ENCODE measurements around the gene CEMIP. TPM values are rescaled to one million over a fixed set of nuclear protein-coding genes. Genes with fewer than 3 reads are reported as not detected.

Gene CEMIP
- total and polyA plus RNA-seq, 2 experiments from 2014 or later = 0.27 to 2.1 TPM

DNA sequence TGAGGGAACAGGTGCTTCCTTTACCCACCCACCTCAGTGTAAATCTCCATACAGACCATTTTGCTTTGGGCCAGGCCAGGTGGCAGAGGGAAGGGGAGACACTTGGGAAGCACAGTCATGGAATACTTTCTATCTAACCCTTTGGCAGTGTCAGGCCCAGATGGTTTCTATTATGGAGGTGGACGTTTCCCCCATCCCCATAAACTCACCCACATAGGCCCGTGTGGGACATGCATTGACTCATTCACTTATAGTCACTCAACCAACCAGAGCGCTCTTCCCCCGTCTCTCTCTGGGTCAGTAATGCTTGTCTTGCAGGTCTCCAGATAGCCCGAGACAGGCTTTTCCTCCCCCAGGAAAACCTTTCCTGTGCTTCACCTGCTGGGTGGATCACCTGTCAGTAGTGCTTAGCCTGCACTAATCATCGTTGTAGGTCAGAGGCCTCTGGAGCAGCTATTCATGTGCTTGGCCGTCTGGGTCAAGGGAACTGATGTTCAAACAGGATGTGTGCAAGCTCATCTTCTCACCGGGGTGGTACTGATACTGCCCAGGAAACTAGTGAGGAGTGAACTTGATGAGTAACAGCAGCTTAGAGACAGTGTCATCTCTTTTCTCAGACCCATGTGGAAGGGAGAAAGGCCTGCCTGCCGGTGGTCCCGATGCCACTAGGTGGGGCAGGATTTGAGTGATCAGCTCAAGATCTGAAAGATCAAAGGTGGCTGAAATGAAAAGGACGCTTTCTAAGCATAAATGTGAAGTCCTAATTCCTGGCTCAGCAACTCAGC is 67.1 kb downstream of the CEMIP start:
- DNase-seq (ENCODE audit: low spot score) (peak; percentile 16), ATAC-seq (no peak)
- Histone ChIP-seq H3K9me2 (ENCODE audit: insufficient read depth) (0 out of 2 replicates have a peak, but pooled peaks cover 13% of the 10 kb centered on the region), H3K79me2 (replicated peaks; ENCODE audit: insufficient read depth) (no peaks in the 10 kb centered on the region), H3F3A (replicated peaks; ENCODE audit: low read depth) (no peaks in the 10 kb centered on the region), H3K4me3 (no peak overlapping the region), H3K27ac (ENCODE audit: low read depth) (no peak overlapping the region), H3K4me1 (ENCODE audit: insufficient read depth) (no peaks in the 10 kb centered on the region), H3K27me3 (ENCODE audit: insufficient read depth) (no peaks in the 10 kb centered on the region), H4K20me1 (replicated peaks; ENCODE audit: insufficient read depth) (no peaks in the 10 kb centered on the region), H2AFZ (no peak overlapping the region), H3K36me3 (ENCODE audit: insufficient read depth) (no peaks in the 10 kb centered on the region), H3K4me2 (no peak overlapping the region)
- H3K4me1 Mint-ChIP-seq = no peaks in the 10 kb centered on the region
- no peaks in the 10 kb centered on the region; the same call in 2 of the 3 replicates for H3K9me3 Mint-ChIP-seq
- TF ChIP-seq, protein P1, sequence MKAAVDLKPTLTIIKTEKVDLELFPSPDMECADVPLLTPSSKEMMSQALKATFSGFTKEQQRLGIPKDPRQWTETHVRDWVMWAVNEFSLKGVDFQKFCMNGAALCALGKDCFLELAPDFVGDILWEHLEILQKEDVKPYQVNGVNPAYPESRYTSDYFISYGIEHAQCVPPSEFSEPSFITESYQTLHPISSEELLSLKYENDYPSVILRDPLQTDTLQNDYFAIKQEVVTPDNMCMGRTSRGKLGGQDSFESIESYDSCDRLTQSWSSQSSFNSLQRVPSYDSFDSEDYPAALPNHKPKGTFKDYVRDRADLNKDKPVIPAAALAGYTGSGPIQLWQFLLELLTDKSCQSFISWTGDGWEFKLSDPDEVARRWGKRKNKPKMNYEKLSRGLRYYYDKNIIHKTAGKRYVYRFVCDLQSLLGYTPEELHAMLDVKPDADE (IDR thresholded peaks at IDR 0.05) = no peak
- TF ChIP-seq, protein P2, sequence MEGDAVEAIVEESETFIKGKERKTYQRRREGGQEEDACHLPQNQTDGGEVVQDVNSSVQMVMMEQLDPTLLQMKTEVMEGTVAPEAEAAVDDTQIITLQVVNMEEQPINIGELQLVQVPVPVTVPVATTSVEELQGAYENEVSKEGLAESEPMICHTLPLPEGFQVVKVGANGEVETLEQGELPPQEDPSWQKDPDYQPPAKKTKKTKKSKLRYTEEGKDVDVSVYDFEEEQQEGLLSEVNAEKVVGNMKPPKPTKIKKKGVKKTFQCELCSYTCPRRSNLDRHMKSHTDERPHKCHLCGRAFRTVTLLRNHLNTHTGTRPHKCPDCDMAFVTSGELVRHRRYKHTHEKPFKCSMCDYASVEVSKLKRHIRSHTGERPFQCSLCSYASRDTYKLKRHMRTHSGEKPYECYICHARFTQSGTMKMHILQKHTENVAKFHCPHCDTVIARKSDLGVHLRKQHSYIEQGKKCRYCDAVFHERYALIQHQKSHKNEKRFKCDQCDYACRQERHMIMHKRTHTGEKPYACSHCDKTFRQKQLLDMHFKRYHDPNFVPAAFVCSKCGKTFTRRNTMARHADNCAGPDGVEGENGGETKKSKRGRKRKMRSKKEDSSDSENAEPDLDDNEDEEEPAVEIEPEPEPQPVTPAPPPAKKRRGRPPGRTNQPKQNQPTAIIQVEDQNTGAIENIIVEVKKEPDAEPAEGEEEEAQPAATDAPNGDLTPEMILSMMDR (conservative IDR thresholded peaks at IDR 0.05; ENCODE audit: low read depth in 2 of 2) = peak in 1 of 2 experiments; percentile 38; a peak in 3 of 4 replicates
- no peaks in the 10 kb centered on the region; the same call in 2 of the 3 replicates for H3K36me3 Mint-ChIP-seq (ENCODE audit: low read depth)
- no peak overlapping the region for H3K4me3 Mint-ChIP-seq
- H3K27me3 Mint-ChIP-seq (ENCODE audit: insufficient read depth, low read depth, poor library complexity) = peaks cover 14% of the 10 kb centered on the region
- no peak overlapping the region for H3K27ac Mint-ChIP-seq

DNA sequence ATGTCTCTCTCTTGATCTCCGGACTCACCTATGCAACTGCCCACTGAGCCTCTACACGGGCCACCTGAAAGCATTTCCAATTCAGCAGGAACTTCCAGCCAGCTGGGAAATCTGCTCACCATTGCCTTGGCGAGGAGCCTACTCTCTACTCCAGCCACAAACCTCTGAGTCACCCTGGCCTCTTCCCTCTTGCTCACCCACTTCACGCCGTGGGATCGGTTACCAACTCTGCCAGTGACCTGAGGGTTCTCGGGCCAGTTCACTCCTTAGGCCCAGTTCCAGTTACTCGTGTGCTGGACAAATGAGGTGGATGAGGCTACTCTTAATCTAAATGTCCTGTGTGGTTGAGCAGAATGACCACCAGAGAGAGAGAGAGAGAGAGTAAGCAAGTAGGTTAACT is 70.1 kb downstream of the CEMIP start:
- Mint-ChIP-seq H3K9me3 (no peaks in the 10 kb centered on the region), H3K27me3 (ENCODE audit: insufficient read depth, low read depth, poor library complexity) (peaks cover 11% of the 10 kb centered on the region), H3K36me3 (ENCODE audit: low read depth) (no peaks in the 10 kb centered on the region; the same call in 2 of the 3 replicates), H3K4me1 (no peaks in the 10 kb centered on the region; the same call in 2 of the 3 replicates), H3K4me3 (no peak overlapping the region), H3K27ac (no peak overlapping the region)
- Histone ChIP-seq H3K27me3 (ENCODE audit: insufficient read depth) (no peaks in the 10 kb centered on the region), H3K4me3 (no peak overlapping the region), H4K20me1 (replicated peaks; ENCODE audit: insufficient read depth) (no peaks in the 10 kb centered on the region), H3K79me2 (replicated peaks; ENCODE audit: insufficient read depth) (no peaks in the 10 kb centered on the region), H3F3A (replicated peaks; ENCODE audit: low read depth) (no peaks in the 10 kb centered on the region), H3K4me2 (no peak overlapping the region), H2AFZ (no peak overlapping the region), H3K4me1 (ENCODE audit: insufficient read depth) (no peaks in the 10 kb centered on the region), H3K36me3 (ENCODE audit: insufficient read depth) (no peaks in the 10 kb centered on the region), H3K9me2 (ENCODE audit: insufficient read depth) (0 out of 2 replicates have a peak, but pooled peaks cover 5% of the 10 kb centered on the region), H3K27ac (ENCODE audit: low read depth) (no peak overlapping the region)
- no peak for ATAC-seq
- DNase-seq (ENCODE audit: low spot score) = no peak
- TF ChIP-seq POLR2AphosphoS5 (IDR thresholded peaks at IDR 0.05; ENCODE audit: low read depth) (no peak), CREB1 (CRISPR knock-in tag; IDR thresholded peaks at IDR 0.05; ENCODE audit: low read depth) (no peak), EZH2 (IDR thresholded peaks at IDR 0.05; ENCODE audit: low read depth, unreplicated experiment) (no peak), STAT1 (IDR thresholded peaks at IDR 0.05; ENCODE audit: unreplicated experiment) (no peak), ZNF331 (CRISPR knock-in tag; IDR thresholded peaks at IDR 0.05; ENCODE audit: low read depth) (no peak), NANOG (IDR thresholded peaks at IDR 0.05; ENCODE audit: borderline replicate concordance) (no peak)
- TF ChIP-seq, protein P3, sequence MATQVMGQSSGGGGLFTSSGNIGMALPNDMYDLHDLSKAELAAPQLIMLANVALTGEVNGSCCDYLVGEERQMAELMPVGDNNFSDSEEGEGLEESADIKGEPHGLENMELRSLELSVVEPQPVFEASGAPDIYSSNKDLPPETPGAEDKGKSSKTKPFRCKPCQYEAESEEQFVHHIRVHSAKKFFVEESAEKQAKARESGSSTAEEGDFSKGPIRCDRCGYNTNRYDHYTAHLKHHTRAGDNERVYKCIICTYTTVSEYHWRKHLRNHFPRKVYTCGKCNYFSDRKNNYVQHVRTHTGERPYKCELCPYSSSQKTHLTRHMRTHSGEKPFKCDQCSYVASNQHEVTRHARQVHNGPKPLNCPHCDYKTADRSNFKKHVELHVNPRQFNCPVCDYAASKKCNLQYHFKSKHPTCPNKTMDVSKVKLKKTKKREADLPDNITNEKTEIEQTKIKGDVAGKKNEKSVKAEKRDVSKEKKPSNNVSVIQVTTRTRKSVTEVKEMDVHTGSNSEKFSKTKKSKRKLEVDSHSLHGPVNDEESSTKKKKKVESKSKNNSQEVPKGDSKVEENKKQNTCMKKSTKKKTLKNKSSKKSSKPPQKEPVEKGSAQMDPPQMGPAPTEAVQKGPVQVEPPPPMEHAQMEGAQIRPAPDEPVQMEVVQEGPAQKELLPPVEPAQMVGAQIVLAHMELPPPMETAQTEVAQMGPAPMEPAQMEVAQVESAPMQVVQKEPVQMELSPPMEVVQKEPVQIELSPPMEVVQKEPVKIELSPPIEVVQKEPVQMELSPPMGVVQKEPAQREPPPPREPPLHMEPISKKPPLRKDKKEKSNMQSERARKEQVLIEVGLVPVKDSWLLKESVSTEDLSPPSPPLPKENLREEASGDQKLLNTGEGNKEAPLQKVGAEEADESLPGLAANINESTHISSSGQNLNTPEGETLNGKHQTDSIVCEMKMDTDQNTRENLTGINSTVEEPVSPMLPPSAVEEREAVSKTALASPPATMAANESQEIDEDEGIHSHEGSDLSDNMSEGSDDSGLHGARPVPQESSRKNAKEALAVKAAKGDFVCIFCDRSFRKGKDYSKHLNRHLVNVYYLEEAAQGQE (IDR thresholded peaks at IDR 0.05; ENCODE audit: unreplicated experiment) = no peak
